SU-DHL-6 (cell line): ENCODE results near the gene ADD1.
"Not testable (repeated sequence)": the region's sequence is repeated elsewhere in the genome, so short reads cannot be mapped to it uniquely, and the experiment has no call there.

Experiments
- H2AFZ ChIP-seq: fragments of 200-600 bp; sonication (generic); 2 replicates; pipeline ENCODE4 v1.6.1; 2014; ENCODE audit warnings: low read depth, mild to moderate bottlenecking, moderate library complexity, mixed read lengths, antibody characterized with exemption, low read length; ENCODE audit not compliant: severe bottlenecking
- H3F3A ChIP-seq: fragments of 200-600 bp; shearing (Covaris generic); 2 replicates; pipeline ENCODE4 v1.6.0; 2016; ENCODE audit warnings: antibody characterized with exemption, mild to moderate bottlenecking; ENCODE audit not compliant: insufficient read depth
- H3K27ac ChIP-seq: fragments of 200-600 bp; sonication (generic); 2 replicates; pipeline ENCODE4 v1.5.1; 2016; ENCODE audit warnings: low read depth, mild to moderate bottlenecking, low read length, moderate library complexity, mixed read lengths
- H3K27me3 ChIP-seq: fragments of 200-600 bp; sonication (generic), shearing (Covaris generic); 2 replicates; pipeline ENCODE4 v1.6.0; 2014; ENCODE audit warnings: mild to moderate bottlenecking, low read length
- H3K36me3 ChIP-seq: fragments of 200-600 bp; sonication (generic); 2 replicates; pipeline ENCODE4 v1.6.1; 2014; ENCODE audit warnings: mild to moderate bottlenecking, low read length, mixed read lengths
- H3K4me2 ChIP-seq: fragments of 300-600, 200-600 bp; shearing (Covaris generic), sonication (generic); 2 replicates; pipeline ENCODE4 v1.6.0; 2014; ENCODE audit warnings: low read length, low read depth, mild to moderate bottlenecking; ENCODE audit not compliant: poor library complexity, severe bottlenecking
- H3K4me3 ChIP-seq: fragments of 200-600 bp; sonication (generic); 2 replicates; pipeline ENCODE4 v1.5.1; 2014; ENCODE audit warnings: antibody characterized with exemption, low read length, mild to moderate bottlenecking, mixed read lengths; ENCODE audit not compliant: insufficient read depth, poor library complexity, severe bottlenecking
- H3K79me2 ChIP-seq: fragments of 200-600 bp; sonication (generic); 2 replicates; pipeline ENCODE4 v1.6.1; 2014; ENCODE audit warnings: mild to moderate bottlenecking, low read length, moderate library complexity; ENCODE audit not compliant: insufficient read depth
- H3K9ac ChIP-seq: fragments of 200-600 bp; sonication (generic); 2 replicates; pipeline ENCODE4 v1.7.0; 2014; ENCODE audit warnings: mild to moderate bottlenecking, low read length
- H3K9me2 ChIP-seq: fragments of 200-600 bp; sonication (generic); replicated peaks from 2 replicates; pipeline ENCODE4 v1.6.1; 2014; ENCODE audit warnings: low read length; ENCODE audit not compliant: insufficient read depth
- H3K9me3 ChIP-seq: fragments of 200-600 bp; sonication (generic); 2 replicates; pipeline ENCODE4 v1.6.1; 2014; ENCODE audit warnings: low read length, mixed read lengths; ENCODE audit not compliant: insufficient read depth
- H4K20me1 ChIP-seq: fragments of 200-600 bp; sonication (generic); 2 replicates; pipeline ENCODE4 v1.6.1; 2014; ENCODE audit warnings: low read depth, mild to moderate bottlenecking, antibody characterized with exemption, low read length, moderate library complexity, mixed read lengths
- EZH2phosphoT487 ChIP-seq: fragments of 200-600 bp; sonication (generic), shearing (Covaris generic); conservative IDR thresholded peaks from 2 replicates; pipeline ENCODE4 v1.6.1; 2018; ENCODE audit warnings: mild to moderate bottlenecking, antibody characterized with exemption, low read length, moderate library complexity, mixed read lengths
- TF ChIP-seq, protein P1 (sequence below): fragments of 200-600 bp; sonication (generic); IDR thresholded peaks from one replicate; pipeline ENCODE4 v1.5.1; 2017; ENCODE audit warnings: antibody characterized with exemption, mild to moderate bottlenecking, low read length, moderate library complexity; ENCODE audit not compliant: insufficient read depth, poor library complexity, severe bottlenecking

ADD1 gene

DNA sequence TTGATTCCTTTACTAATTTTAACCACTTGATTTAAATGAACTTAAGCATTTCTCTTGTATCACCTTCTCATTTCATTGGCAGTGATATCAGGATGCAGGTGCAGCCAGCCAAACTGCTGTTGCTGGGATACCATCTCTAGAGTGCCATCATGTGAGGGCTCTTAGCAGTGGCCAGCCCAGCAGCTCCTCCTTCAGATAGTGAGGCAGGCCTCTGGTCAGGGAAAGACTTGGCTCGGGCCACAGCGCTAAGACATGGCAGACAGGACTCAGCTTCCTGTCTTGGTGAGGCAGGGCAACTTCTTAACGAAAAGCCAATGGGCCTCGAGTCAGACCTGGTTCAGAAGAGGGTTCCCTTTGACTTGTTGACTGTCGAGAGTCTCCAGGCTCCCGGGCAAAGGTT is 69.5 kb downstream of the ADD1 start:
- Histone ChIP-seq H3F3A (no peaks in the 10 kb centered on the region), H2AFZ (no peak overlapping the region), H3K27me3 (no peaks in the 10 kb centered on the region), H3K79me2 (no peaks in the 10 kb centered on the region), H3K9me3 (no peaks in the 10 kb centered on the region), H3K4me3 (no peak overlapping the region), H3K4me2 (no peak overlapping the region), H3K9me2 (no peaks in the 10 kb centered on the region), H3K27ac (no peak overlapping the region), H4K20me1 (no peaks in the 10 kb centered on the region), H3K36me3 (no peaks in the 10 kb centered on the region), H3K9ac (no peak overlapping the region)
- TF ChIP-seq, protein P1, sequence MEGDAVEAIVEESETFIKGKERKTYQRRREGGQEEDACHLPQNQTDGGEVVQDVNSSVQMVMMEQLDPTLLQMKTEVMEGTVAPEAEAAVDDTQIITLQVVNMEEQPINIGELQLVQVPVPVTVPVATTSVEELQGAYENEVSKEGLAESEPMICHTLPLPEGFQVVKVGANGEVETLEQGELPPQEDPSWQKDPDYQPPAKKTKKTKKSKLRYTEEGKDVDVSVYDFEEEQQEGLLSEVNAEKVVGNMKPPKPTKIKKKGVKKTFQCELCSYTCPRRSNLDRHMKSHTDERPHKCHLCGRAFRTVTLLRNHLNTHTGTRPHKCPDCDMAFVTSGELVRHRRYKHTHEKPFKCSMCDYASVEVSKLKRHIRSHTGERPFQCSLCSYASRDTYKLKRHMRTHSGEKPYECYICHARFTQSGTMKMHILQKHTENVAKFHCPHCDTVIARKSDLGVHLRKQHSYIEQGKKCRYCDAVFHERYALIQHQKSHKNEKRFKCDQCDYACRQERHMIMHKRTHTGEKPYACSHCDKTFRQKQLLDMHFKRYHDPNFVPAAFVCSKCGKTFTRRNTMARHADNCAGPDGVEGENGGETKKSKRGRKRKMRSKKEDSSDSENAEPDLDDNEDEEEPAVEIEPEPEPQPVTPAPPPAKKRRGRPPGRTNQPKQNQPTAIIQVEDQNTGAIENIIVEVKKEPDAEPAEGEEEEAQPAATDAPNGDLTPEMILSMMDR: no peak
- TF ChIP-seq EZH2phosphoT487: no peak

DNA sequence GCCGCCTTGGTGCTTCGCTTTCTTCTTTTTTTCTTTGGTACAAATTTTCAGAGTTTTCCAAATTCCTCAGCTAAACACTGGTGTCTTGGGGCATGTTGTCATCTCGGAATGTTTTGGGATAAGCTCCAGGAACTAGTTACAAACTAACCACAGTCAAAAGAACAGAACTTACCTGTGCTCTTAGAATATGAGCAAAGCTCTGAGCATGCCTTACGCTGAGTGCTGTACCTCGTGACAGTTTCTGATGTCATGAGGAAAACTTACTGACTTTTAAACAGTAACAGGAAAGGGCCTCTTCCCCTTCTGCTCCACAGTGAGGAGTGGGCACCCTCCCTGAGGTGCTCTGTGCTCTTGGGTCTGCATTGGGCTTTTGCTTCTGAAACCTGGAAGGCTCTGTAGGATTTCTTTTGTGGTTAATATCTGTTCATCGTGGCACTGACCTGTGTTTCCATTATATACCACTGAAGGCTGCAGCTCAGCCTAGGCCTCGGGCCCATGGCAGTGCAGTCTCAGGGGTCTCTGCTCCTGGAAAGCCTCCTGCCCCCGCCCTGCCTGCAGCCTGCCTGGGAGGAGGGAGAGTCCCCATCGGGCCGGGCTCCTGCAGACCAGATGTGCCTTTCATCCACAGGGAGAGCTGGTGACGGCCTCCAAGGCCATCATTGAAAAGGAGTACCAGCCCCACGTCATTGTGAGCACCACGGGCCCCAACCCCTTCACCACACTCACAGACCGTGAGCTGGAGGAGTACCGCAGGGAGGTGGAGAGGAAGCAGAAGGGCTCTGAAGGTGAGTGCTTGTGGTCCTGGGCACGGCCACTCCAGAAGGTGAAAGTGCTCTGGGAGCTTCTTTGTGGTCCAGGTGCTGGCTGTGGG is 70.8 kb downstream of the ADD1 start:
- H3K4me2 ChIP-seq: no peak overlapping the region
- no peaks in the 10 kb centered on the region for H3K9me3 ChIP-seq
- H2AFZ ChIP-seq: no peak overlapping the region
- no peaks in the 10 kb centered on the region for H3K9me2 ChIP-seq
- no peak overlapping the region for H3K4me3 ChIP-seq
- no peak overlapping the region for H3K9ac ChIP-seq
- H3K36me3 ChIP-seq: no peaks in the 10 kb centered on the region
- no peak overlapping the region for H3K27ac ChIP-seq
- H3F3A ChIP-seq: no peaks in the 10 kb centered on the region
- H3K27me3 ChIP-seq: no peaks in the 10 kb centered on the region
- H3K79me2 ChIP-seq: no peaks in the 10 kb centered on the region
- TF ChIP-seq EZH2phosphoT487: no peak
- TF ChIP-seq, protein P1: no peak
- H4K20me1 ChIP-seq: no peaks in the 10 kb centered on the region

DNA sequence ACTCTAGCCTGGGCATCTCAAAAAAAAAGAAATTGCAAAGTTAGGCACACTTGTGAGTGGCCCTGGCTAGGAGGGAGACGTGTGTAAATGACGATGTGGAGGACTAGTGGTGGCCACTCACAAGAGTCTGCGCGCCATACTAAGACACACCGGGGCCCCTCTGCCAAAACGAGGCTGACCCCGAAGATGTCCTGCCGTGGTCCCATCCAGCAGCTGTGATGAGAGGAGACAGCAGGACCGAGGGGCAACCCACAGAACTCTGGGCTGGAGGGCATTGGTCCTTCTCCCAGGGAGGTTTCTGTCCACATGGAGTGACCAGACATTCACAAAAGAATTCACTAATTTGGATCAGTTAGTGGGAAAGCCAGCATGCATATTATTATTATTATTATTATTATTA is 72.1 kb downstream of the ADD1 start:
- H3K9me3 ChIP-seq: no peaks in the 10 kb centered on the region
- no peaks in the 10 kb centered on the region for H3K9me2 ChIP-seq
- no peaks in the 10 kb centered on the region for H3K79me2 ChIP-seq
- H2AFZ ChIP-seq: no peak overlapping the region
- H3F3A ChIP-seq: no peaks in the 10 kb centered on the region
- TF ChIP-seq, protein P1: no peak
- no peak for TF ChIP-seq EZH2phosphoT487
- H3K4me2 ChIP-seq: no peak overlapping the region
- H3K36me3 ChIP-seq: no peaks in the 10 kb centered on the region
- no peaks in the 10 kb centered on the region for H4K20me1 ChIP-seq
- no peak overlapping the region for H3K27ac ChIP-seq
- no peak overlapping the region for H3K9ac ChIP-seq
- H3K27me3 ChIP-seq: no peaks in the 10 kb centered on the region
- H3K4me3 ChIP-seq: no peak overlapping the region

DNA sequence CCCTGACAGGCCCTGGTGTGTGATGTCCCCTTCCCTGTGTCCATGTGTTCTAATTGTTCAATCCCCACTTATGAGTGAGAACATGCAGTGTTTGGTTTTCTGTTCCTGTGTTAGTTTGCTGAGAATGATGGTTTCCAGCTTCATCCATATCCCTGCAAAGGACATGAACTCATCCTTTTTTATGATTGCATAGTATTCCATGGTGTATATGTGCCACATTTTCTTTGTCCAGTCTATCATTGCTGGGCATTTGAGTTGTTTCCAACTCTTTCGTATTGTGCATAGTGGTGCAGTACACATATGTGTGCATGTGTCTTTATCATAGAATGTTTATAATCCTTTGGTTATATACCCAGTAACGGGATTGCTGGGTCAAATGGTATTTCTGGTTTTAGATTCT is 73.1 kb downstream of the ADD1 start:
- H3K9me3 ChIP-seq, H3K36me3 ChIP-seq, H3K79me2 ChIP-seq: not testable (repeated sequence)

DNA sequence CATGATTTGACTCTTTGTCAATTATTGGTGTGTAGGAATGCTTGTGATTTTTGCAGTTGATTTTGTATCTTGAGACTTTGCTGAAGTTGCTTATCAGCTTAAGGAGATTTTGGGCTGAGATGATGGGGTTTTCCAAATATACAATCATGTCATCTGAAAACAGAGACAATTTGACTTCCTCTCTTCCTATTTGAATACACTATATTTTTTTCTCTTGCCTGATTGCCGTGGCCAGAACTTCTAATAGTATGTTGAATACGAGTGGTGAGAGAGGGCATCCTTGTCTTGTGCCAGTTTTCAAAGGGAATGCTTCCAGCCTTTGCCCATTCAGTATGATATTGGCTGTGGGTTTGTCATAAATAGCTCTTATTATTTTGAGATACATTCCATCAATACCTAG is 74.7 kb downstream of the ADD1 start:
- not testable (repeated sequence) for H3F3A ChIP-seq, H3K27ac ChIP-seq, H3K36me3 ChIP-seq, H3K9me2 ChIP-seq, H2AFZ ChIP-seq, H3K27me3 ChIP-seq, H4K20me1 ChIP-seq, H3K4me3 ChIP-seq, H3K79me2 ChIP-seq, H3K9me3 ChIP-seq, H3K9ac ChIP-seq, H3K4me2 ChIP-seq

More for the DNA sequence above, 73.1 kb downstream of the ADD1 start:
- H3K9ac ChIP-seq, H3K27ac ChIP-seq, H3K4me2 ChIP-seq, H3K27me3 ChIP-seq, H3K9me2 ChIP-seq, H2AFZ ChIP-seq, H3K4me3 ChIP-seq, H4K20me1 ChIP-seq, H3F3A ChIP-seq: not testable (repeated sequence)

DNA sequence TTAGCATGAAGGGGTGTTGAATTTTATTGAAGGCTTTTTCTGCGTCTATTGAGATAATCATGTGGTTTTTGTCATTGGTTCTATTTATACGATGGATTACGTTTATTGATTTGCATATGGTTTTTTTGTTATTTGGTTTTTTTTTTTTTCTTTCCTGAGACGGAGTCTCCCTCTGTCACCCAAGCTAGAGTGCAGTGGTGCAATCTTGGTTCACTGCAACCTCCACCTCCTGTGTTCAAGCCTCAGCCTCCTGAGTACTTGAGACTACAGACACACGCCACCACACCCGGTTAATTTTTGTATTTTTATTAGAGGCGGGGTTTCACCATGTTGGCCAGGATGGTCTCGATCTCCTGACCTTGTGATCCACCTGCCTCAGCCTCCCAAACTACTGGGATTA is 75.1 kb downstream of the ADD1 start:
- H2AFZ ChIP-seq, H3K79me2 ChIP-seq, H3F3A ChIP-seq, H3K4me2 ChIP-seq, H3K9me2 ChIP-seq, H3K27ac ChIP-seq, H3K9me3 ChIP-seq, H4K20me1 ChIP-seq, H3K27me3 ChIP-seq, H3K9ac ChIP-seq, H3K4me3 ChIP-seq, H3K36me3 ChIP-seq: not testable (repeated sequence)
